HG03175 (cell line): Measurements from ENCODE around the gene FAM107B.
A peak's percentile ranks its signal among the peaks of the same experiment; 100 is the strongest.

Experiments
- ATAC-seq: cut with Tn5 transposase; IDR thresholded peaks from one replicate; pipeline ENCODE4 v1.9.1; 2021; ENCODE audit warnings: mild to moderate bottlenecking, moderate library complexity; ENCODE audit not compliant: unreplicated experiment

Gene FAM107B

DNA sequence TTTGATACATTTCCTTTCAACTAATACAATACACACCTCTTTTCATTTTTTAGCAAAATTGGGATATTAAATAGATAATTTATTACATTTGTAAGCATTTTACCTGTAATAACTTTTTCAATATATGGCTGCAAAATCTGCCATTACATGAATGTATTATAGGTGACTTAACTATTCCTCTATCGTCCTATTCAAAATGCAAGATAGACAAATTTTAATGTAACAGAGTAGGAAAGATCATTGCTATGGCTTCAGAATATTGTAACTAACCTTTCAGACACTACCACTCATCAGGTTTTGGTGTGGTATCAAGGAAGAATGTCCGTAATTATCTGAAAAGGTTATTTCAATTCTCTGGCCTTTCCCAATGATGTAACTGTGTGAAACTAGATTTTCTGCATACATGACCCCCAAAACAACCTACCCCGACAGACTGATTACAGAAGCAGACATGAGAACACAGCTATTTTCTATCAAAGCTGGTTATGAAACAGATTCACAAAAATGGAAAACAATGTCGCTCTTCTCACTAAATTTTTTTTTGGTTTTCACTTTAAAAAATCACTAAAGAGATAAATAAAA, 211.2 kb downstream of the FAM107B start:
- no peak for ATAC-seq

- no peak for ATAC-seq
These were observed 211.7 kb downstream of the FAM107B start for GRCh38 chr10:14563076-14563336.

DNA sequence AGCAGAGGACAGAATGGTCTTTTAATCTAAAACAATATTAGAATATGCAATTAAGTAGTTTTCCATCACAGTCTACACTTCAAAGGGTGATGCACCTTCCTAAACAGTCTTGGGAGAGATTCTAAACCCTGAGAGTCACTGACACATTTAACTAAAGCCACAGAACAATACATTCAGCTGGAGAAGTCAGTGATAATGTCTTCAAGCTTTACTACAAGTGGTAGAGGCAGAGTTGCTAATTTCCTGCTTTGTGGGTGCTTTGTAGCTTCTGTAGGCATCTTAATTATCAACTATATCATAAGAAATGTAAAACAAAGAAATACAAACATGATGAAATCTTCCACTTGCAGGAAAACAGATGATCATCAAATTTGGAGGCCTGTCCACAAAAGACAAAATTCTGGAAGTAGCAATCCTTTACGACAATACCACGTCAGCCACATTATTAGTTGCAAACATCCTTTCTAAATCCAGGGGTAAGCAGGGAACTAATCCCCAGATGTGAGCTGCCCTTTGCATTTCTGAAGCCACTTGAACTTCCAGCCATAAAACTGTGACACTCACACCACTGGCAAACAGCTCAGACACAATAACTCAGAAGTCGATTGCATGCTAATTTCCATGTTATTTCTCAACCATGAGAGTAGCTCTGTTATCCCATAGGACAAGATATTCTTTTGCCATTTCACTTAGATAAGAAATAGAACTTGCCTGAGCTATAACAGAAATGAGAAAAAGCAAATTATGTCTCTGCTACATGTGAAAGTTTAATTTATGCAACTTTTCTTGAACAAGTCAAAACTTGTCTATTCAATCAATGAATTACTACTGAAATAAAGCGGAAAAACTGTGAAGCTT, 212.2 kb downstream of the FAM107B start:
- no peak for ATAC-seq

- ATAC-seq, result no peak
These were observed 213.6 kb downstream of the FAM107B start for GRCh38 chr10:14560791-14561765.

GRCh38 chr10:14560274-14560673, 214.4 kb downstream of the FAM107B start:
- no peak for ATAC-seq

DNA sequence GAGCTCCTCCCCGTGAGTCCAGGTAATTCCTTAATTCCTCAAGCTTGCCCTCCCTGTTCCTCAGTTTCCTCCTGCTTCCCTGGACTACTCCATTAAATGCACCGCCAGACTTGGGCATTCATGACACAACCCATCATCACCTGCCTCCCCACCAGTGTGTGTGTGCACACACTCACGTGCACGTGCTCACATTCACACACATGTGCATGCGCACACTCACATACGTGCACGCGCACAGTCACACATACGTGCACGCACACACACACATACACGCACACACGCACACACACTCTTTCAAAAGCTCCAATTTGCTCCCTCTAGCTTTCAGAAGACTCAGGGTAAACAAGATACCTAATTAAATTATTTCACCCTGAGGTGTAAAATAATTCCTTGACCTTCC, 216.7 kb downstream of the FAM107B start:
- ATAC-seq, result no peak

DNA sequence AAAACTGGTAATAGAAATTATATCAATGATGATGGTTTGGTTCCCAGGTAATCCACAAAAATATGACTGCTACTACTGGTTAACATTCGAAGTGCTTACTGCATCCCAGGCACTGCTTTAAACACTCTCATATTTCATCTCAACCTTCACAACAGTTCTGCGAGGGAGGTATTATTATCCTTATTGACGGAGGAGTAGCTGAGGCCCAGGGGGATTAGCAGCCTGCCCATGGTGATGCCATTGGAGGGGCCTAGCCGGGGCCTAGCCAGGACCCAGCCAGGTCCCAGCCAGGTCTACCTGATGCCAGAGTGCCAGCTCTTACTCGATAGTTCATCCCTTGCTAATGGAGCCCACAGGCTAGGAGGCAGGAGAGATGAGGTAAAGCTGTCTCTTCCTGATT, 217.1 kb downstream of the FAM107B start:
- ATAC-seq, result no peak

- ATAC-seq, result no peak
These were observed 218.3 kb downstream of the FAM107B start for GRCh38 chr10:14556285-14556956.

DNA sequence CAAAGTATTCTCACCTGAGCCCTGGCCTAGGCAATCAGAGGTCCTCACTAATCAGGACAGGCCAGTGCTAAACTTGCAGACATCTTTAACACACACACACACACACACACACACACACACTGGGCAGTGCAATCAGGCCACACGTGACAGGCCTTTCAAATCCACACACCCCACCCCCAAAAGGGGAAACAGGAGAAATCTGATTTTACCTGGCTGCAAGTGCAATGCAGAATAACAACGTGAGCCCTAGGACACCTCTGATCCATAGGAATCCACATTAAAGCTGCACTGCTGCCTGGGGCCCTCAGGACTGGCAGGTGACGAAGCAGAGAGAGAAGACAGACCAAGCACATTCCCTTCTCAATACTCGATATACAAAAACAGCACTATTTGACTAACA, 218.9 kb downstream of the FAM107B start:
- no peak for ATAC-seq

GRCh38 chr10:14554491-14555205, 220.0 kb downstream of the FAM107B start:
- ATAC-seq, result peak; percentile 63

GRCh38 chr10:14554091-14554490, 220.6 kb downstream of the FAM107B start:
- no peak for ATAC-seq

- no peak for ATAC-seq
These were observed 221.2 kb downstream of the FAM107B start for GRCh38 chr10:14553448-14553847.

DNA sequence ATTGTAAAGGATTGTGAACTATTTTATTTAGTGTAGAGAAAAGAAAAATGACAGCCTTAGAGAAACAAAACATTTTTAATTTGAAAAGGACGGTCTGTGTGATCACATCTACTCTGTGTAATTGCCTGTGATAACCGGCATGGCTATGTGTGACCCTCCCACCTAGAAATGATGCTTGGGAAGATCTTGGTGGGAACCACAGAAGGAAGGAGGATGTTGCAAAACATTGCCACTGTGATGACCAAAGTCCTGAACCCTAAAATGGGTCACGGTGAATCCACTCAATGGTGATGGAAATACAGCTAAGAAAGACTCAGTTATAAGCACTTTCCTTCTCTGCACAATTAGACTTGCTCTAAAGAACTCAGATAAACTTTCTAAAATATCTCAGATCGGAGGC, 222.7 kb downstream of the FAM107B start:
- ATAC-seq, result no peak

GRCh38 chr10:14550471-14550981, 224.2 kb downstream of the FAM107B start:
- no peak for ATAC-seq

GRCh38 chr10:14549496-14549895, 225.2 kb downstream of the FAM107B start:
- no peak for ATAC-seq

DNA sequence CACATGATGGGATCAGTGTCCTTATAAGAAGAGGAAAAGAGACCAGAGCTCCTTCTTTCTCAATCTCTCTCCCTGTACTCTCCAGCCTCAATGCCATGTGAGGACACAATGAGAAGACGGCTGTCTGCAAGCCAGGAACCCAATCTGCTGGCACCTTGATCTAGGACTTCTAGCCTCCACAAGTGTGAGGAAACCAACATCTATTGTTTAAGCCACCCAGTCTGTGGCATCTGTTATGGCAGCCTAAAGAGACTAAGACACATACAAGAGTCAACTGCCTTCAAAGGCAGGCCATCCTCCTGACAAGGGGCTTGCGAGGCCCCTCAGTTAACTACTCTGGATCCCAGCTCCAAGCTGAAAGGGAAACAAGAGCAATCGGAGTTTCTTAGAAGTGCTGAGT, 225.7 kb downstream of the FAM107B start:
- ATAC-seq, result no peak

- no peak for ATAC-seq
These were observed 226.2 kb downstream of the FAM107B start for GRCh38 chr10:14548474-14548873.

DNA sequence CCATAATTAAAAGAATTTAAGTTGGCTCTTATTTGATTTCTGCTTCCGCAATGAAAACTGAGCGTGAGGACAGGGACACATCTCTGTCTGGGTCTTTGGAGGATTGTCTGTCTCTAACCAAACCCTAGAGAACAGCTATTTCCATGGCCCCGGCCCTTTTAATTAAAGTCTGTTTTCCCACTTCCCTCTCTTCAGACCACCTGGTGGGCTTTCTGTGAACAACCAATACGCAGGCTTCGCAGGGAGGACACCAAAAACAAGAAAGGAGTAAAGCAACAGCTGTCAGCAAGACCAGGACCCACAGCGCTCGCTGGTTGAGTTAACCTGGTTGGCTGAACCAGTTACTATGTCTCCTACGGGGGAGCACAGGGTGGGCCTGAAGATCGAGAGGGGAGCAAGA, 226.9 kb downstream of the FAM107B start:
- no peak for ATAC-seq

GRCh38 chr10:14545827-14546226, 228.9 kb downstream of the FAM107B start:
- no peak for ATAC-seq

DNA sequence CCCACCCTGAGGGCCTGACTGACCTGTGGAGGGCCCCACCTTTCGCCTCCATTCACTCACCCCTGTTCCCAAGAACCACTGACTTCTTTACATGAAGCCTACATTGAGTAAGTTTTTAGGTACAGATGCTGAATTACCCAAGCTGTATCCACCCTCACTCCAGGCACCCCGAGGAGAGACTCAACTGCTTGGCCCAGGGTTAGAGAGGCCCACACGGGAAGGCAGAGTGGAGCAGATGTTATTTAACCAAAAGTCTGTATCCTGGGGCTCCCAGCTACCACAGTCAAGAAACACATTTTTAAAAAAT, 230.8 kb downstream of the FAM107B start:
- ATAC-seq, result no peak
